ENCODE measurements around the gene PPFIBP1. TPM values are rescaled to one million over a fixed set of nuclear protein-coding genes. Genes with fewer than 3 reads are reported as not detected.
A peak's percentile ranks its signal among the peaks of the same experiment; 100 is the strongest.
"Not testable (repeated sequence)": the region's sequence is repeated elsewhere in the genome, so short reads cannot be mapped to it uniquely, and the experiment has no call there.

PPFIBP1 gene
- total RNA-seq, 1 donor from 2014 or later = 330 TPM

DNA sequence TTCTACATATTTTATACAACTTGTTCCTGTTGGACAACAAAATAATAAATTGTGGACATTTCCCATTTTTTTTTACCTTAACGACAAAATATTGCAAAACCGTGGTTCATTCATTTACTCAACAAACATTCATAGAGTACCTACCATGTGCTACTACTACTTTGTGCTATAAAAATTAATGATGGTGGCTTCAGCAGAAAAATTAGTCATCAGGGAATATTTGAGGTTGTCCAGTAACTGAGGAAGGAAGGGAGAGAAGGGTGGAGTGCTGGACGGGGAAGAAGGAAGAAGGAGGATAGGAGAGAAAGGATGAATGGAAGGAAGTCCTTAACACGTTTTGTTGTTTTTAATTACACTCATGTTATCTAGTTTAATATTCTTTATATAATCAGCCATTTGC is 53.7 kb downstream of the PPFIBP1 start:
- ATAC-seq = no peak
- intact Hi-C loops (cut with DNase I) = no loop called here

DNA sequence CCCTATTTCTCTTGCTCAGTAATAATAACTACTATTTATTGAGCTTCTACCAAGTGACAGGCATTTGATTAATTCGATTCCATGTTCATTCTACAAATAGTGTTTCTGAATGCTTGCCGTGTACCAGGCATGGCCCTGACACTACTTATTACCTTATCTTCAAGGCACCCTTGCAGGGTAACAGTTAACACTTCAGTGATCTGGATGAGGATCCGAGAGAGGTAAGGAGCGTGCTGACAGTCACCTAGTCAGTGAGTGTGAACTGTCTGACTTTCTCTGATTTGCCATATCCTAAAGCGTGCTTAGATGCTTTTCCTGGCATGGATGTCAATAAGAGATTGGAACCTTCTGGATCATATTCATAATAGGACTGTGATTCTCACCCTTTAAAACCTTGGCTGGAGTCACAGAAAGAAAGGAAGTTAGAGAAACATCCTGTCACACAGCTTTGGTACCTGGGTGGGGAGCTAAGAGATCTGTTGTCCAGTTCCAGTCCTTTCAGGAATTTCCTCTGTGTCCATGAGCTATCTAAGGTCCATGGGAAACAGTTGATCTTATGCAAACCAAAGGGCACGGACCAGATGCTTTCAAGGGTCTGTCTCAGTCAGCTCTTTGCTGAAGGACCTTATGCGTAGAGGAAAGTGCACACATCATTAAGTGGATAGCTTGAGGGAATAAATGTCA is 54.8 kb downstream of the PPFIBP1 start:
- intact Hi-C loops (cut with DNase I) = no loop called here
- DNase-seq (ENCODE audit: missing footprints) (no peak), ATAC-seq (no peak)

More for the DNA sequence above, 53.7 kb downstream of the PPFIBP1 start:
- no peak for DNase-seq (ENCODE audit: missing footprints)

DNA sequence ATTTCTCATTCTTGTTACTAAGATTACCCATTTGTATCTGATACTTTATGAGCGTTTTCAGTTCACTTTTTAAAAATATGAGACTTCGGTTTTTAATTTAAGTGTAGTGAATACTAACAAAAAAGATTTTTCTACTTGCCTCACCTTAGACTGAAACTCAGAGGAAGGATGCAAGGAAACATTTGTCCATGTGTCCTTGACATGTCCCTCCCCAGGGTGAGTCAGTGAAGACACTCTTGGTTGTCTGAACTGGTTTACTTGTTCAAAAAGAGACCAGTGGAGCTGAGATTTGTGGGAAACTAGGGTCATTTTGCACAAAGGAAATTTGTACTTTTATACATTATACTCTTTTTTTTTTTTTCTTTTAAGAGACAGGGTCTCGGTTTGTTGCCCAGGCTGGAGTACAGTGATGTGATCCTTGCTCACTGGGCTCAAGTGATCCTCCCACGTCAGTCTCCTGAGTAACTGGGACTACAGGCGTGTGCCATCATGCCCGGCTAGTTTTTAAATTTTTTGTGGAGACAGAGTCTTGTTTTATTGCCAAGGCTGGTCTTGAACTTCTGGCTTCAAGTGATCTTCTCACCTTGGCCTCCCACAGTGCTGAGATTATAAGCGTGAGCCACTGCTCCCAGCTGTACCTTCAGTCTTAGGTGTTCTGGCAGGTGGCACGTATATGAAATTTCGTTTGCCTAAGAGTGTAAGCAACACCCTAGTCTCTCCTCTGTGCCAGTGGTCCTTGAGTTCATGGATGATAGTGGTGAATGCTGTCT is 56.7 kb downstream of the PPFIBP1 start:
- DNase-seq (ENCODE audit: missing footprints) = no peak
- ATAC-seq = no peak
- intact Hi-C loops (cut with DNase I) = no loop called here

DNA sequence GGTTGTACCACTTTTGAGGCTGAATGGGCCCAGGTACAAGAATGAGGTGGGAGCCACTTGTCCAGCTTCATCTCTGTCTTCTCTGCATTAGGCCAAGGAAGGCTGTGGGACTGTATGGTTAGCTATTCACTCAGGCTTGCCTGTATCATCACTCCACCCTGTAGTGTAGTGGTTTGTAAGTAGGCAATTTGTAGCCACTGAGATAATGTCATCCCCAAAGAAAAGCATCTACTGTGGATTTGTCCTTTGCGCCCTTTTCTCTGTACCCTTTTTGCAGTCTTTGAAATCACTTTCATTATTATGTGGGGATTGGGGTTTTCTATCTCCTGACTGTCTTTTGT is 57.3 kb downstream of the PPFIBP1 start:
- ATAC-seq; DNase-seq (ENCODE audit: missing footprints); intact Hi-C loops (cut with DNase I): not testable (repeated sequence)

DNA sequence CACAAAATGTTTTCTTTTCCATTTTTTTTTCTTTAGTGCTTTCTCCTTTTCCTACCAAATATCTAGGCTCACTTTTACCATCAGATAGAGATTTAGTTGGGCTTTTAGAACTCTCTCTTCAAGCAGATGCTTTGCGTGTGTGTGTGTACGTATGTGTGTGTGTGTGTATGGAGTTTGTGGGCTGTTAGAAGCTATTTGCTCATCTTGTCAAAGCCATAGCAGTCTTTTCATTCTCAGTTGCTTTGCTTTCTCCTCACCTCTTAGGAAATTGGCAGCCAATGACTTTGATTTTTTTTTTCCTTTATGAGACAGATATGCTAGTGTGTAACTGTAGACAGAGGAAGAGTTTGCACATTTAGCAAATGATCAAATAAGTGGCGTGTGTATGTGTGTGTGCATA is 57.8 kb downstream of the PPFIBP1 start:
- intact Hi-C loops (cut with DNase I) = loop anchor here (2.0 kb wide), 1 partner anchor 17 kb away; no protein-coding TSS in a partner anchor

DNA sequence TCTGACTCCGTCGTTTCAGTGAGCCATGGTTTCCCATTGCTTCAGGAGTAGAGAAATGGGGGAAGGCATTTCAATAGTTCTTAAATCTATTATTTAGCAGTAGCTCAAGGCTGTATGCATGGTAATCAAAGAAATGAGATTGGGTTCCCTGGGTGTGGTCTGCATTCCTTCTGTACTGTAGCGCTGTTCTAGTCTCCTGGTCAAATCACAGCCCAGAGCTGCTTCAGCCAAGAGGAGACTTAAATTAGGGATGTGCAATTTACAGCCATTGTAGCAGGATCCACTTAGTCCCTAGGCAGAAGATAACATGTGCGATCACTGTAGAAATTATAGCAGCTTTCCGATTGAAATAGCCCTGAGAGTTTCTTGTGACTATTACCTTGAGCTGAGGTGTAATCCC is 58.4 kb downstream of the PPFIBP1 start:
- DNase-seq (ENCODE audit: missing footprints) = not testable (repeated sequence)
- peak; percentile 30 for ATAC-seq
- intact Hi-C loops (cut with DNase I) = loop anchor here (2.0 kb wide), 1 partner anchor 16 kb away; no protein-coding TSS in a partner anchor

More for the DNA sequence above, 57.8 kb downstream of the PPFIBP1 start:
- ATAC-seq; DNase-seq (ENCODE audit: missing footprints): not testable (repeated sequence)

DNA sequence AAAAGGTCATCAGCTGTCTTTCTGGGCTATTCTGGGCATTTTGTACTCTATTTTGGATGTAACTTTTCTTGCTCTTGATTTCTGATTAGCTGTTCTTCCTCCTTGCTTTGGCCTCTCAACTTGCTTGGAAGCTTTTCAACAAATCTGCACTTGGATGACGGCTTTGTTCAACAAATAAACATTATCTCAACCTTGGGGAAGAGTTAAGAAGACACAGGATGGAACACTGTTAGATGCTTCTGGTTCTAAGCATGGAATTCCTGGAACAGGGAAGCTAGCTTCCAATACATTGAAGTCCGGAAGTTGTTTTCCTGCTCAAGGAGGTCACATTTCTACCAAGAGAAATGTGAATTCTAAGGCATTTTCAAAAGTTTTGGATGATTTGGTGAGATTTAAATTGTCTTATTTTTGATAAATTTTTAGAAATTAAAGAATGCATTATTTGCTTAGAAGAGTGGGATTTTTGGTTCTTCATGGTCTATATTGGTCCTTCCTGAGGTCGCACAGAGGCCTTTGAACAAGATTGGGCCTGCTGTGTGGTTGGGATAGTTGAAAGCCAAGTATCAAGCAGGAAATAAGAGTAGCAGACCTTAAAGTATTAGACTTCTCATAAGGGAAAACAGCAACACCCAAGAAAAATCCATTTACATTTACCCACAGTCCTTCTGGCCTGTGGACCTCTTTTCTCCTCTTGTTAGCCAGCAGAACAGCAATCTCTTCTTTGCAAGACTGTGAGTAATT is 59.2 kb downstream of the PPFIBP1 start:
- intact Hi-C loops (cut with DNase I) = loop anchor here (2.0 kb wide), 1 partner anchor 16 kb away; no protein-coding TSS in a partner anchor
- DNase-seq (ENCODE audit: missing footprints) (no peak), ATAC-seq (peak; percentile 73)

DNA sequence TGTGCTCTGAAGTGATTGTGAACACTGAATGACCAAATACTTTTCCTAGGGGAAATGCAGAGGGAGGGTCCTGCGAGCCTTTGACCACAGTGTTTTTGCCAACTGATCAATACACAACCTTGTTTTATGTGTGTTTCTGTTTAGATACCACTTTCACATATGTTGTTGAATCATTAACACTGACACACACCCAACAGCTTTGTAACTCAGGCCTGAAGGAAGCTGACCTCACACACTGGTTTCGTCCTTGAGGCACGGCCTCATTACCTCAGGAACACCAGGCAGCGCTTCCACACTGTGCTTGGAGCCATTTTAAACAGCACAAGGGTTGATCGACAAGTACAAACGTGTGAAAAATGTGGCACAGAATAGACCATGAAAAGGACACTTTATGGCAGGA is 60.0 kb downstream of the PPFIBP1 start:
- intact Hi-C loops (cut with DNase I) = loop anchor here (2.0 kb wide), 1 partner anchor 15 kb away; no protein-coding TSS in a partner anchor

DNA sequence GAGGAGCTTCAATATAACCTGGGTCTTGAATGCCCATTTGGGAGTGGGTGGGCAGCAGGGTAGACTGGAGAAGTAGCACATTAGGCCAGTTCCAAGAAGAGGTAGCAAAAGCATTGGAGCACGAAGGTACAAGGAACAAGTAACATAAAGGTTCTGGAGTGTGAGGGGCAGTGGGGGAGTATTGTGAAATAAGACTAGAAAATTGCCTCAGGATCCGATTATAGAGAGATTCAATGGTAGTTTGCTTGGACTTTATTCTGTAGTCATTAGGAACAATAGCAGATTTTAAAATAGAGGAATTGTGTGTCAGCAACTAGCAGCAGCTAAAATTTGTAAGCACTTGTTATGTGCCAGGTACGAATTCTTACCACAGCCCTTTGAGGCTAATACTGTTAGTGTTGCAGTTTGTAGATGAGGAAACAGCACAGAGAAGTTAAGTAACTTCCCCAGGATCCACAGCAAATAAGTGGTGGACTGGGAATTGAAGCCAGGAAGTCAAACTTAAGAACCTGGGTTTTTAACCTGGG is 61.8 kb downstream of the PPFIBP1 start:
- no peak for ATAC-seq
- intact Hi-C loops (cut with DNase I) = no loop called here
- no peak for DNase-seq (ENCODE audit: missing footprints)

More for the DNA sequence above, 60.0 kb downstream of the PPFIBP1 start:
- DNase-seq (ENCODE audit: missing footprints) = no peak
- no peak for ATAC-seq

DNA sequence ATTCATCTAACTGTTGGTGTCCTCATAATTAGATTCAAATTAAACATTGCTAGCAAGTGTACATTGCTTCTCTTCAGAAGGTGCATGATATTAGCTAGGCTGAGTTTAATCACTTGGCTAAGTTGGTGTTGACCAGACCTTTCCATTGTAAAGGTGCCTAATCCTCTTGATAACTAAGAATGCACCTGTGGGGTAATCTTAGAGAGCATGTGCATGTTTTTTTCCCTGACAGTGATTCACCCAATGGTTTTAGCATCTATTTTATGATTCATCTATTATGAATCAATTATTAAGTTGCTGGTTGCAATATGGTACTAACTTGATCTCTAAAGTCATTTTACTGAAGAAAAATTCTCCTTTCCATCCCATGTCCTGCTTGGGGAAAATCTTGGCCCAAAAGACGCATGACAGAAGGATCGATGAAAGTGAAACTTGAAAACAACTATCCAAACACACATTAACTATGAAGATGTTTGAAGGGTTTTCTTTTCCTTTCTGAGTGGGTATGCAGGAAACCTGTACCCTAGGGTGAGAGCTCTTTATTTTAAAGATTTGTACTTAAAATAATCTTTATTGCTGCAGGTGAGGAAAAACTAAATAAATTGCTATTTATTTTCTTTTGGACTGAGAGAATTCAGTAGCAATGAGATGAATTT is 64.2 kb downstream of the PPFIBP1 start:
- ATAC-seq; DNase-seq (ENCODE audit: missing footprints); intact Hi-C loops (cut with DNase I): not testable (repeated sequence)

DNA sequence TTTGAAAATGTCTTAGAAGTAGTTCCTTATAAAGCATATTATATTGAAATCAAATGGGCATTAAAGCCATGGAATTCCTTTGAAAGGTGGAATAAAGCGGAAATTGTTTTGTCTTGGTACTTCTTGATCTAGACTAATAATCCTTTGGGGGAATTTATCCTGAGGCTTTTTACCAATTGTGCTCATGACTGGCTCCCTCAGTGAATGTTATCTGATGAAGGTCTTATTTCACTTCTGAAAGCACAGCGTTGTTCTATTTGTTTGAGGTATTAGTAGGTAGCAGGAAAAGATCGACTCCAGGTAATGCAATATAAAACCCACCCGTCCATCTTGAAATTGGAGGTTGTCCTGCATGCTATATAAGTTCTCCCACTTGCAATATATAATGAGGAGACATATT is 64.8 kb downstream of the PPFIBP1 start:
- intact Hi-C loops (cut with DNase I) = no loop called here
- no peak for ATAC-seq
- no peak for DNase-seq (ENCODE audit: missing footprints)

DNA sequence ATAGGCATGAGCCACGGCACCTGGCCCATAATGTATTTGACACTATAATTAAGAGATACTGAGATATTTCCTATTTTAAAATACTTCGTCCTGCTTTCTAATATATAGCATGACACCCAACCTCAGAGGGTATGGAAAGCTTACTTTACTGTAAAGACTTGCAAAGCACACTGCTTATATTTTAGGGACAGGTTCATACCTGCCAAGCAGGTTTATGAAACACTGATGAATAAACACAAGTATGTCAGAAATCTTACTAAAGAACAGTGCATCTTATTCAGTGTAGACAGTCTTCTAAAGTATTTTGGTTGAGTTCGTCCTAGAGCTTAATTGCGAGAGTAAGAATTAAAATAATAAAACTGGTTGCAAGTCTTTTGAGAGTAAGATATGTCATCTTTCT is 65.4 kb downstream of the PPFIBP1 start:
- intact Hi-C loops (cut with DNase I) = no loop called here
- no peak for DNase-seq (ENCODE audit: missing footprints)
- no peak for ATAC-seq

DNA sequence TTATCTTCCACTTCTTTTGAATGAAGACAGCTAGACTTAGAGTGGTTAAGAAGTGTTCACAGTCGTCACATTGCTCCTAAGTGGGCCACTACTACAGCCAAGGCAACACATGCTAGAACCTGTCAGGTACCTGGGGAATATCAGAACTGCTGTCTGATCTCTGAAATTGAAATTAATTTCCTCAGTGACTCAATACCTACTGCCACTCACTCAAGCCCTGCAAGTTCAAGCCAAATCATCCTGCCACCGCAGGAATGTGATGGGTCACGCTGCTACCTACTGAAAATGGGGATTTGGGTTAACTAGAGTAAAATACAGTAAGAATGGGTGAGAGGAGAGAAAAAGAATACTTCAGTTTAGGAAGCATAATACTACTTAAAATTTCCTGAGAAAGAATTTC is 67.7 kb downstream of the PPFIBP1 start:
- intact Hi-C loops (cut with DNase I) = loop anchor here (5.0 kb wide), 3 partner anchors 34 to 69 kb away; partner anchors contain the start of gene PPFIBP1
- DNase-seq (ENCODE audit: missing footprints); ATAC-seq: not testable (repeated sequence)

DNA sequence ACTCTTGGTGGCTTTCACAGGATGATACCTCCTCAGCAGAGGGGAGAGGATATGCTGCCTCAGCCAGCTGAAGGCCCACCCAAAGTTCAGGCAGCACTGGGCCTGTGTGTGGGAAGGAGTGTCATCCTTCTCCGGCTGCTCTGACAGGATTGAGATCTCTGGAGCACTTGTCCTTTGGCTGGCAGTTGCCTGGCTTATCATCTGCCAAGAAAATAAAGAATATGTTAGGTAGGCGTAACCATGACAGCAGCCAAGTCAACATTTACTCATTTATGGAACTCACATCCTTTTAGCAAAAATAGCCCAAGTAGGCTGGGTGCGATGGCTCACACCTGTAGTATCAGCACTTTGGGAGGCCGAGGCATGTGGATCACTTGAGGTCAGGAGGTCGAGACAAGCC is 68.5 kb downstream of the PPFIBP1 start:
- peak; percentile 51 for ATAC-seq
- intact Hi-C loops (cut with DNase I) = loop anchor here (5.0 kb wide), 3 partner anchors 35 to 70 kb away; partner anchors contain the start of gene PPFIBP1
- no peak for DNase-seq (ENCODE audit: missing footprints)

DNA sequence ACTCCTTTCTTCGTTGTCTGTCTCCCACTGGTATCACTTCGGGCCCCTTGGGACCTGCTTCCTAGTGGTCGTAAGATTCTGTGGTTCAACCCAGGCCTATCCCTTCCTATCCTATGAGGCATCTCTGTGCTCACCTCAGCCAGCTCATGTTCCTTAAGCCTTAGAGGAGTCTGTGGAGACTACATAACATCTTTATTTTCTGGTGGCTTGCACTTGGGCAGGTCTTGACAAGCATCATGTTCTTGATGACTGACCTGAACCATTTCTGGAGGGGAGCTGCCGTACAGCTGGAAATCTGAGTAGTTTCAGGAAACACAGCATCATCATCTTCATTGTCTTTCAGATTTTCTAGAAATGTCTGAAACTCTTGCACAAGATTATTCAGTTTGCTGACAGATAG is 69.3 kb downstream of the PPFIBP1 start:
- intact Hi-C loops (cut with DNase I) = loop anchor here (5.0 kb wide), 3 partner anchors 34 to 71 kb away; partner anchors contain the start of gene PPFIBP1
- DNase-seq (ENCODE audit: missing footprints) = no peak
- no peak for ATAC-seq

DNA sequence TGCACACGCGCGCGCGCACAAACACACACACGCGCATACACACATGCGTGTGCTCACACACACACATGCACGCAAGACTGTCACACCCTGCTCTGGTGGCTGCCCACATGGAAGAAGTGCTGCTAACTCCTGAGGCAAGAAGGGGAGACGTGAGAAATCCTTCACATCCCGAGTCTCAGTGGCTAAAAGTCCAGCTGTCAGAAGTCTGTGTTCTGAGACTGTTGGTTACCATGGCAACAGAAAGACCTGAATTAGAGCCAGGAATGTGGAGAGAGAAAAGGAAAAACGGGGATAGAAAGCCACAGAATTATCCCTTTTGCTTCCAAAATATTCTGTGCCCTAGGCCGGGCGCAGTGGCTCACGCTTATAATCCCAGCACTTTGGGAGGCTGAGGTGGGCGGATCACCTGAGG is 71.2 kb downstream of the PPFIBP1 start:
- DNase-seq (ENCODE audit: missing footprints) (peak; percentile 69), ATAC-seq (peak; percentile 73)
- intact Hi-C loops (cut with DNase I) = no loop called here

DNA sequence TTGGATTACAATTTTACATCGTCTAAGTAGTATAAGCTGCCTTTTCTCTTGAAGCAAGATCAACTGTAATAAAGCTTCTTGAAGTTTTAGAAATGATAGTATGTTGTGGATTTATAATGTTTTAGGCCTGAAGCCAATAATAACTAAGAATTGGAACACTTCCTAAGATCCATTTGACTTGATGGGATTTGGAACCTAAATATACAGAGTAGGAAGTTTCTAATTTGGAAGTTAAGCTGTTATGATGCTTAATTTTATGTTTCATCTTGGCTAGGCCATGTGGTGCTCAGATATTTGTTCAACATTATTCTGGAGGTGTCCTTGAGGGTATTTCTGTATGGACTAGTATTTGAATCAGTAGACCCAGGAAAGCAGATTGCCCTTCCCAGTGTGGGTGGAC is 74.9 kb downstream of the PPFIBP1 start:
- DNase-seq (ENCODE audit: missing footprints); ATAC-seq: not testable (repeated sequence)
- intact Hi-C loops (cut with DNase I) = loop anchor here (2.0 kb wide), 1 partner anchor 16 kb away; no protein-coding TSS in a partner anchor
